Esophagus muscularis mucosa (tissue), 4 donors: Measurements from ENCODE around the gene SLC32A1.

Source experiments
- CTCF ChIP-seq, 3 experiments: fragments of 200-600 bp in 2 of 3; fragments of 450-650 bp in 1 of 3; sonication (generic) in 2 of 3; IDR thresholded peaks; one replicate each; pipeline ENCODE4 v1.5.1; 2017 to 2019; ENCODE audit warnings: antibody characterized with exemption in 3 of 3, mild to moderate bottlenecking in 2 of 3, moderate library complexity in 1 of 3
- EP300 ChIP-seq: sonication (generic); formaldehyde crosslinking; IDR thresholded peaks from one replicate; pipeline ENCODE4 v1.6.1; 2017; ENCODE audit warnings: antibody characterized with exemption
- POLR2A ChIP-seq: fragments of 450-650 bp; IDR thresholded peaks from one replicate; pipeline ENCODE4 v1.6.1; 2017; ENCODE audit warnings: antibody characterized with exemption, moderate library complexity, mild to moderate bottlenecking, low read depth
- POLR2AphosphoS5 ChIP-seq, 2 donors: sonication (generic); formaldehyde crosslinking; IDR thresholded peaks; one replicate each; pipeline ENCODE4 v1.6.1; 2017; ENCODE audit warnings: antibody characterized with exemption in 2 of 2

GRCh38 chr20:38764567-38765318, 40.5 kb downstream of the SLC32A1 start:
- TF ChIP-seq CTCF (IDR thresholded peaks at IDR 0.05) (no peak), POLR2AphosphoS5 (IDR thresholded peaks at IDR 0.05) (no peak), POLR2A (no peak), EP300 (no peak)
